ENCODE data around the gene IFNAR2. TPM values are rescaled to one million over a fixed set of nuclear protein-coding genes. Genes with fewer than 3 reads are reported as not detected.
A peak's percentile ranks its signal among the peaks of the same experiment; 100 is the strongest.

The IFNAR2 gene
- total RNA-seq, 1 donor from 2014 or later = 21.3 TPM

DNA sequence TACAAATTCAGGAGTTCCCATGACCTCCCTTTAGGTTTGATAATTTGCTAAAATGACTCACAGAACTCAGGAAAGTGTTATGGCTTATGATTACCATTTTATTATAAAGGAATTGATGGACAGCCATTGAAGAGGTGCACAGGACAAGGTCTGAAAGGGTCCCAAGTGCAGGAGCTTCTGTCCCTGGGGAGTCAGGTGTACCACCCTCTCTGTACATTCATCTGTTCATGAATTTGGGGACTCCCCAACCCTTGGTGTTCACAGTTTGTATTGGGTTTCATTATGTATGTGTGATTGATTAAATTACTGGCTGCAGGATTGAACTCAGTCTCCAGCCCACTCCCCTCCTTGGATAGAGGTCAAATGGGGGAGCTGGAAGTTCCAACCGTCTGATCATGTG, 25.7 kb downstream of the IFNAR2 start:
- H3K9me3 Mint-ChIP-seq (ENCODE audit: unreplicated experiment) = no peaks in the 10 kb centered on the region
- peaks cover 13% of the 10 kb centered on the region for H3K4me1 Mint-ChIP-seq (ENCODE audit: unreplicated experiment)
- H3K4me3 Mint-ChIP-seq (ENCODE audit: unreplicated experiment) = no peak overlapping the region
- TF ChIP-seq CTCF (IDR thresholded peaks at IDR 0.05; ENCODE audit: unreplicated experiment) = no peak
- no peak for DNase-seq (ENCODE audit: low spot score)
- H3K36me3 Mint-ChIP-seq (ENCODE audit: low read depth, unreplicated experiment) = peaks cover 57% of the 10 kb centered on the region
- no peak overlapping the region for H3K27ac Mint-ChIP-seq (ENCODE audit: unreplicated experiment)
- peaks cover 3% of the 10 kb centered on the region for H3K27me3 Mint-ChIP-seq (ENCODE audit: unreplicated experiment)

DNA sequence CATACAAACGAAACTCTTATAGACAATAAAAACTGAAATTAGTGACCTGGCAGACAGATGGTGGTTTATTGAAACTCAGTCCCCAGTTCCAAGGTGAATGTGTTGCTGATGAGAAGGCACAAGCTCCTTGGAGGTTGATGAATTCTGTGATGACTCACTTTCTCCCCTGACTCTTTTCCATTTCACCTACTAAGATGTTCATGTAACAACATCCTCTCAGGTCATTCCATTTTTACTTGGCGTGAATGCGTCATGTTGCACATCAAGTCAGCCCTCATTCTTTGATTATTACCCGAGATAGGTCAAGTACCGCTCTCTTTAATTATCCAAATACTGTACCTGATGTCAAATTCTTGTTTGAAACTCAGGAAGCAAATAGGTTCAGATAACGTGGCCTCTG, 26.3 kb downstream of the IFNAR2 start:
- DNase-seq (ENCODE audit: low spot score) = no peak
- Mint-ChIP-seq H3K4me3 (ENCODE audit: unreplicated experiment) (peak overlapping the region; percentile 17), H3K27me3 (ENCODE audit: unreplicated experiment) (peaks cover 3% of the 10 kb centered on the region), H3K9me3 (ENCODE audit: unreplicated experiment) (no peaks in the 10 kb centered on the region), H3K36me3 (ENCODE audit: low read depth, unreplicated experiment) (peaks cover 53% of the 10 kb centered on the region), H3K4me1 (ENCODE audit: unreplicated experiment) (peaks cover 13% of the 10 kb centered on the region), H3K27ac (ENCODE audit: unreplicated experiment) (no peak overlapping the region)
- no peak for TF ChIP-seq CTCF (IDR thresholded peaks at IDR 0.05; ENCODE audit: unreplicated experiment)

- H3K27ac Mint-ChIP-seq (ENCODE audit: unreplicated experiment) = no peak overlapping the region
- H3K4me3 Mint-ChIP-seq (ENCODE audit: unreplicated experiment) = peak overlapping the region; percentile 81
- DNase-seq (ENCODE audit: low spot score) = no peak
- TF ChIP-seq CTCF (IDR thresholded peaks at IDR 0.05; ENCODE audit: unreplicated experiment) = no peak
- H3K9me3 Mint-ChIP-seq (ENCODE audit: unreplicated experiment) = no peaks in the 10 kb centered on the region
- H3K27me3 Mint-ChIP-seq (ENCODE audit: unreplicated experiment) = peaks cover 3% of the 10 kb centered on the region
- peaks cover 48% of the 10 kb centered on the region for H3K36me3 Mint-ChIP-seq (ENCODE audit: low read depth, unreplicated experiment)
- H3K4me1 Mint-ChIP-seq (ENCODE audit: unreplicated experiment) = peaks cover 13% of the 10 kb centered on the region
Measured at GRCh38 chr21:33257094-33257803, 27.5 kb downstream of the IFNAR2 start.

DNA sequence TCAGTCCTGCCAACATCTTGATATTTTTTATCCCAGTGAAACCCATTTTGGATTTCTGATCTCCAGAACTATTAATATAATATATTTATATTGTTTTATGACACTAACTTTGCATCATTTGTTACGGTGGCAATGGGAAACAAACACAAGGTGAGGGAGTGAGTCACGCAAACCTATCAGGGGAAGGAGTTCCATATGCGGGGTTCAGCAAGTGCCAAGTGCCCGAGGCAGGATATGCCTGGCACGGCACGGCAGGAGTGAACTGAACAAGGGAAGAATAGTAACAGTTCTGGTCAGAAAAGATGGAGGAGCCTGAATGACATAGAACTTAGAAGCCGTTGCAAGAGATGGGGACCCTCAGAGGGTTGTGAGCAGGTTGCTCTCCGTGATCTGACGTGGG, 28.7 kb downstream of the IFNAR2 start:
- no peak for DNase-seq (ENCODE audit: low spot score)
- peaks cover 3% of the 10 kb centered on the region for H3K4me1 Mint-ChIP-seq (ENCODE audit: unreplicated experiment)

More for the DNA sequence above, 28.7 kb downstream of the IFNAR2 start:
- H3K4me3 Mint-ChIP-seq (ENCODE audit: unreplicated experiment) = no peak overlapping the region
- H3K36me3 Mint-ChIP-seq (ENCODE audit: low read depth, unreplicated experiment) = peaks cover 58% of the 10 kb centered on the region
- no peak for TF ChIP-seq CTCF (IDR thresholded peaks at IDR 0.05; ENCODE audit: unreplicated experiment)
- H3K27me3 Mint-ChIP-seq (ENCODE audit: unreplicated experiment) = peaks cover 3% of the 10 kb centered on the region
- no peak overlapping the region for H3K27ac Mint-ChIP-seq (ENCODE audit: unreplicated experiment)
- H3K9me3 Mint-ChIP-seq (ENCODE audit: unreplicated experiment) = no peaks in the 10 kb centered on the region
